Measurements from ENCODE around the gene MSRB2. TPM values are rescaled to one million over a fixed set of nuclear protein-coding genes. Genes with fewer than 3 reads are reported as not detected.

The MSRB2 gene
- total and polyA plus RNA-seq, 2 donors (not counting 1 experiment from before 2014, with no cell fraction given): 1.5 to 3.0 TPM

DNA sequence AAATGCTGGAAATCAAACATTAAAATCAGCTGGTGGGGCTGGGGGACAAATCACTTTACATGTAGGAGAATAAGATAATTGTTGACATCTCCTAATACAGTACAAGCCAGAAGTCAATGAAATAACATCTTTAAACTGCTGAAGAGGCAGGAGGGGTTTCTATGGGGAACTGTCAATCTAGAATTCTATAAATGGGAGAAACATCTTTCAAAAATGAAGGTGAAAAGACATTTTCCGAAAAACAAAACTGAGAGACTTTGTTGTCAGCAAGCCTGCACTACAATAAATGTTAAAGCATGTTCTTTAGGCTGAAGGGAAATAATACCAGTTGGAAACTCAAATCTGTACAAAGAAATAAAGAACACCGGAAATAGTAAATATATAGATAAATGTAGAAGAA is 17.3 kb upstream of the MSRB2 start:
- WGBS (ENCODE audit: insufficient coverage): no CpG with 5 or more reads among the region's 2 CpGs
- H3K27me3 Mint-ChIP-seq: peaks cover 38% of the 10 kb centered on the region
- CTCF ChIA-PET: no interaction called here

DNA sequence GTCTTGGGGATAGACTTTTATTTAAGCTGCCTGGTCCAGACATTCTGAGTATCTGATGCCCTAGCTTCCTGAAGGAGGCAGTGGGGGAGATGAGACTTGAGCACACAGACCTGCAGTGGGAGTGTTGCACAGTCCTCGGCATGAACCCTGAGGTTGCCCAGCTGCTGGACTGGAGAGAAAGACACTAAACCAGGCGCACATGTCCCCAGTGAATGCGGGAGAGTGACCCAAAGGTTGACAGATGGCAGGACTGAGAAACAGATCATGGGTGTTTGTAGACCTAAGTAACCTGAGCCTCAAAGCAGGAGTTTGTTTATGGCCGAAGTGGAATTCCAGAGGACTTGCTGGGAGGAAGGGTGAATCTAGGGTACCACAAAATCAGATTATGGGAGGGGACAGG is 15.7 kb upstream of the MSRB2 start:
- intact Hi-C loops (cut with micrococcal nuclease): no loop called here
- peaks cover 0 to 11% (median 7%) of the 10 kb centered on the region in 4 experiments for H3K27me3 ChIP-seq (replicated peaks in 1 of 4; ENCODE audit: control extremely low read depth in 1 of 4, control insufficient read depth in 3 of 4, insufficient read depth in 4 of 4, low read length in 3 of 4)
- peaks cover 37% of the 10 kb centered on the region for H3K27me3 Mint-ChIP-seq
- H3K27ac Mint-ChIP-seq: no peak overlapping the region
- no peaks in the 10 kb centered on the region for H3K79me2 ChIP-seq (ENCODE audit: control insufficient read depth, insufficient read depth, low read length)
- H3K9me3 Mint-ChIP-seq (ENCODE audit: insufficient read depth): no peaks in the 10 kb centered on the region
- H3K4me3 Mint-ChIP-seq: no peak overlapping the region
- H3K9me3 ChIP-seq (ENCODE audit: control extremely low read depth in 1 of 3, control insufficient read depth in 2 of 3, insufficient read depth in 1 of 3, low read length in 2 of 3): no peaks in the 10 kb centered on the region
- no peak overlapping the region for H3K27ac ChIP-seq (ENCODE audit: low read length in 2 of 2)
- H2AFZ ChIP-seq (ENCODE audit: insufficient read depth, low read depth, low read length, poor library complexity, severe bottlenecking): no peak overlapping the region
- POLR2A ChIA-PET: no interaction called here
- H3K9ac ChIP-seq (ENCODE audit: low read length): no peak overlapping the region
- H3K4me1 Mint-ChIP-seq: no peaks in the 10 kb centered on the region
- CTCF ChIA-PET: no interaction called here
- ATAC-seq (ENCODE audit: low read depth) (no peak), DNase-seq (no peak)
- H3K4me1 ChIP-seq (ENCODE audit: control insufficient read depth in 2 of 2, insufficient read depth in 2 of 2, low read length in 2 of 2): no peaks in the 10 kb centered on the region
- 83% methylated on average over 4 of the region's 4 CpGs for WGBS (ENCODE audit: insufficient coverage)
- H3K4me3 ChIP-seq (ENCODE audit: control extremely low read depth in 1 of 5, extremely low read depth in 1 of 5, insufficient read depth in 1 of 5, low read depth in 2 of 5, low read length in 4 of 5): no peak overlapping the region
- TF ChIP-seq, protein P1, sequence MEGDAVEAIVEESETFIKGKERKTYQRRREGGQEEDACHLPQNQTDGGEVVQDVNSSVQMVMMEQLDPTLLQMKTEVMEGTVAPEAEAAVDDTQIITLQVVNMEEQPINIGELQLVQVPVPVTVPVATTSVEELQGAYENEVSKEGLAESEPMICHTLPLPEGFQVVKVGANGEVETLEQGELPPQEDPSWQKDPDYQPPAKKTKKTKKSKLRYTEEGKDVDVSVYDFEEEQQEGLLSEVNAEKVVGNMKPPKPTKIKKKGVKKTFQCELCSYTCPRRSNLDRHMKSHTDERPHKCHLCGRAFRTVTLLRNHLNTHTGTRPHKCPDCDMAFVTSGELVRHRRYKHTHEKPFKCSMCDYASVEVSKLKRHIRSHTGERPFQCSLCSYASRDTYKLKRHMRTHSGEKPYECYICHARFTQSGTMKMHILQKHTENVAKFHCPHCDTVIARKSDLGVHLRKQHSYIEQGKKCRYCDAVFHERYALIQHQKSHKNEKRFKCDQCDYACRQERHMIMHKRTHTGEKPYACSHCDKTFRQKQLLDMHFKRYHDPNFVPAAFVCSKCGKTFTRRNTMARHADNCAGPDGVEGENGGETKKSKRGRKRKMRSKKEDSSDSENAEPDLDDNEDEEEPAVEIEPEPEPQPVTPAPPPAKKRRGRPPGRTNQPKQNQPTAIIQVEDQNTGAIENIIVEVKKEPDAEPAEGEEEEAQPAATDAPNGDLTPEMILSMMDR (IDR thresholded peaks at IDR 0.05): no peak
- no peak for TF ChIP-seq EZH2 (IDR thresholded peaks at IDR 0.05; ENCODE audit: borderline replicate concordance, insufficient read depth, low read depth, low read length, poor library complexity, severe bottlenecking)
- H3K4me2 ChIP-seq (replicated peaks; ENCODE audit: low read depth, low read length, poor library complexity, severe bottlenecking): no peak overlapping the region
- no peaks in the 10 kb centered on the region for H3K36me3 ChIP-seq (replicated peaks in 1 of 2; ENCODE audit: control extremely low read depth in 1 of 2, control insufficient read depth in 1 of 2, extremely low read depth in 1 of 2, insufficient read depth in 2 of 2, low read length in 1 of 2)
- no peaks in the 10 kb centered on the region for H4K20me1 ChIP-seq (ENCODE audit: control insufficient read depth, insufficient read depth, low read length, poor library complexity, severe bottlenecking)

More for the DNA sequence above, 17.3 kb upstream of the MSRB2 start:
- ATAC-seq (ENCODE audit: low read depth): no peak
- H3K4me1 Mint-ChIP-seq: no peaks in the 10 kb centered on the region
- no peaks in the 10 kb centered on the region for H3K4me1 ChIP-seq (ENCODE audit: control insufficient read depth in 2 of 2, insufficient read depth in 2 of 2, low read length in 2 of 2)
- no peak overlapping the region for H3K27ac Mint-ChIP-seq
- H3K36me3 ChIP-seq (replicated peaks in 1 of 2; ENCODE audit: control extremely low read depth in 1 of 2, control insufficient read depth in 1 of 2, extremely low read depth in 1 of 2, insufficient read depth in 2 of 2, low read length in 1 of 2): no peaks in the 10 kb centered on the region
- DNase-seq: no peak
- no peak overlapping the region for H3K4me2 ChIP-seq (replicated peaks; ENCODE audit: low read depth, low read length, poor library complexity, severe bottlenecking)
- H3K27ac ChIP-seq (ENCODE audit: low read length in 2 of 2): no peak overlapping the region
- no peaks in the 10 kb centered on the region for H3K9me3 Mint-ChIP-seq (ENCODE audit: insufficient read depth)
- H3K9ac ChIP-seq (ENCODE audit: low read length): no peak overlapping the region
- H2AFZ ChIP-seq (ENCODE audit: insufficient read depth, low read depth, low read length, poor library complexity, severe bottlenecking): no peak overlapping the region
- no peak overlapping the region for H3K4me3 ChIP-seq (ENCODE audit: control extremely low read depth in 1 of 5, extremely low read depth in 1 of 5, insufficient read depth in 1 of 5, low read depth in 2 of 5, low read length in 4 of 5)
- POLR2A ChIA-PET: no interaction called here
- H3K4me3 Mint-ChIP-seq: no peak overlapping the region
- intact Hi-C loops (cut with micrococcal nuclease): no loop called here
- no peak for TF ChIP-seq EZH2 (IDR thresholded peaks at IDR 0.05; ENCODE audit: borderline replicate concordance, insufficient read depth, low read depth, low read length, poor library complexity, severe bottlenecking)
- TF ChIP-seq, protein P1 (IDR thresholded peaks at IDR 0.05): no peak
- no peaks in the 10 kb centered on the region for H4K20me1 ChIP-seq (ENCODE audit: control insufficient read depth, insufficient read depth, low read length, poor library complexity, severe bottlenecking)
- H3K27me3 ChIP-seq (replicated peaks in 1 of 4; ENCODE audit: control extremely low read depth in 1 of 4, control insufficient read depth in 3 of 4, insufficient read depth in 4 of 4, low read length in 3 of 4): peaks cover 0 to 11% (median 7%) of the 10 kb centered on the region in 4 experiments
- H3K79me2 ChIP-seq (ENCODE audit: control insufficient read depth, insufficient read depth, low read length): no peaks in the 10 kb centered on the region
- H3K9me3 ChIP-seq (ENCODE audit: control extremely low read depth in 1 of 3, control insufficient read depth in 2 of 3, insufficient read depth in 1 of 3, low read length in 2 of 3): no peaks in the 10 kb centered on the region
